Measurements from ENCODE around the gene HEG1.

HEG1 gene

DNA sequence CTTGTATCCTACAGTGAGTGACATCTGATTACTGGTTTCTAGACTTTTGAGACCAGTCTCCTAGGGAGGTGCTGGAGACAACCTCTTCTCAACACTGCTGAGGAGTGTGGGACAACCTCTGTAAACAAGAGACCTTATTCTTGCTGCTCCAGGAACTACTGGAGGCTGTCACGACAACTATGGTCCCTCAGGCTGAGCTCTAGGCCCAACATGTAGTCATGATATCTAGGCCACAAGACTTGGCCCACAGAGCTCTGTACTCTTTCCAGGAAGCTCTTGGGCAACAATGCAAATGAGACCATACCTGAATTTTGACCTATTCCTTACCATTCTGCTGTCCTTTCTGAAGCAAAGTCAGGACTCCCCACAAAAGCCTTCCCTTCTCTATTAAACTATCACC lies 24.3 kb upstream of the HEG1 start:
- no peak overlapping the region for H3K4me3 ChIP-seq (ENCODE audit: low read depth, low read length)
- H3K9ac ChIP-seq = no peak overlapping the region
- no peaks in the 10 kb centered on the region for H3K27me3 ChIP-seq (ENCODE audit: control insufficient read depth, insufficient read depth, low read length)
- H3K27ac ChIP-seq = no peak overlapping the region
- TF ChIP-seq, protein P1, sequence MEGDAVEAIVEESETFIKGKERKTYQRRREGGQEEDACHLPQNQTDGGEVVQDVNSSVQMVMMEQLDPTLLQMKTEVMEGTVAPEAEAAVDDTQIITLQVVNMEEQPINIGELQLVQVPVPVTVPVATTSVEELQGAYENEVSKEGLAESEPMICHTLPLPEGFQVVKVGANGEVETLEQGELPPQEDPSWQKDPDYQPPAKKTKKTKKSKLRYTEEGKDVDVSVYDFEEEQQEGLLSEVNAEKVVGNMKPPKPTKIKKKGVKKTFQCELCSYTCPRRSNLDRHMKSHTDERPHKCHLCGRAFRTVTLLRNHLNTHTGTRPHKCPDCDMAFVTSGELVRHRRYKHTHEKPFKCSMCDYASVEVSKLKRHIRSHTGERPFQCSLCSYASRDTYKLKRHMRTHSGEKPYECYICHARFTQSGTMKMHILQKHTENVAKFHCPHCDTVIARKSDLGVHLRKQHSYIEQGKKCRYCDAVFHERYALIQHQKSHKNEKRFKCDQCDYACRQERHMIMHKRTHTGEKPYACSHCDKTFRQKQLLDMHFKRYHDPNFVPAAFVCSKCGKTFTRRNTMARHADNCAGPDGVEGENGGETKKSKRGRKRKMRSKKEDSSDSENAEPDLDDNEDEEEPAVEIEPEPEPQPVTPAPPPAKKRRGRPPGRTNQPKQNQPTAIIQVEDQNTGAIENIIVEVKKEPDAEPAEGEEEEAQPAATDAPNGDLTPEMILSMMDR (IDR thresholded peaks at IDR 0.05) = no peak
- no peak overlapping the region for H3K4me2 ChIP-seq (ENCODE audit: low read length)
- no peak overlapping the region for H2AFZ ChIP-seq
- no peaks in the 10 kb centered on the region for H3K79me2 ChIP-seq
- no peaks in the 10 kb centered on the region for H3K36me3 ChIP-seq (ENCODE audit: control insufficient read depth, insufficient read depth, low read length)
- no peaks in the 10 kb centered on the region for H3K9me3 ChIP-seq (ENCODE audit: control insufficient read depth, low read length)
- H3K4me1 ChIP-seq = peaks cover 5% of the 10 kb centered on the region

DNA sequence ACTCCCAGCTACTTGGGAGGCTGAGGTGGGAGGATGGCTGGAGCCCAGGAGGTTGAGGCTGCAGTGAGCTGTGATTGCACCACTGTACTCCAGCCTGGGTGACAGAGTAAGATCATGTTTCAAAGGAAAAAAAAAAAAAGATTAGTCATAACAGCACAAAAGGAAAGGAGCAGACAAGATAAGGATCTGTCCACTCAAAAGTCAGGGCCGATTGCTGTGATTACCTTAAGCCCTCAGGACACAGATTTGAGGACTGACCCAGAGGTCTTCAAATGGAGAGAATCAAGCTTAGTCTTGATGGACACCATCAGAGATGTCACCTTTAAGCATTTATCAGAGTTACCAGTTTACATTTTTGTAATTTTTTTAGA lies 23.9 kb upstream of the HEG1 start:
- Histone ChIP-seq H3K4me2 (ENCODE audit: low read length) (no peak overlapping the region), H3K36me3 (ENCODE audit: control insufficient read depth, insufficient read depth, low read length) (no peaks in the 10 kb centered on the region), H3K27me3 (ENCODE audit: control insufficient read depth, insufficient read depth, low read length) (no peaks in the 10 kb centered on the region), H3K4me3 (ENCODE audit: low read depth, low read length) (no peak overlapping the region), H3K79me2 (no peaks in the 10 kb centered on the region), H3K9me3 (ENCODE audit: control insufficient read depth, low read length) (no peaks in the 10 kb centered on the region), H3K27ac (no peak overlapping the region), H3K9ac (no peak overlapping the region), H3K4me1 (peaks cover 5% of the 10 kb centered on the region), H2AFZ (no peak overlapping the region)
- TF ChIP-seq, protein P1 (IDR thresholded peaks at IDR 0.05) = no peak

DNA sequence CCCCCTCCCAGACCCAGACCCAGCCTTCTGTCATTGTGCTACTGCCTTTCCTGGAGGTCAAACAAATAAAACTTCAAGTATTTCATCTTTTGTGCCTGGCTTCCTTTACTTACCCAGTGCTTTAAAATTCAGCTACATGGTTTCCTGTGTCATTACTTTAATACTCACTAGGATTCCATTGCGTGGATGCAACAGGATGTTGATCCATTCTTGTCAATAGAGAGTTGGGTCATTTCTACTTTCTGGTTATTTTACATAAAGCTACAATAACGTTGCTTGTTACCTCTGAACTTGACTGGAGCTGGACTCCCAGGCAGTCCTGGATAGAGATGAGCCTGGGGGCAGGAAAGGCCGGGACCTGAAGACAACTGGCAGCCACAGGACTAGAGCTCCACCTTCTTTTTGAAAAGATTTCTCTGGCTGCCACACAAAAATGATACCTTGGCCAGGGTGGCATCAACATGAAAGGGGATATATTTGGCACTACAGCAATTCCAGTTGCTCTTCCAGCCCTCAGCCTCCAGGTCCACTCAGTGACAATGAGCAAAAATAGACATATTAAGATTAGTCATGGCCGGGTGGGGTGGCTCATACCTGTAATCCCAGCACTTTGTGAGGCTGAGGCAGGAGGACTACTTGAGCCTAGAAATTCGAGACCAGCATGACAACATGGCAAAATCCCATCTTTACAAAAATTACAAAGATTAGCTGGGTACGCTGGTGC lies 23.3 kb upstream of the HEG1 start:
- no peaks in the 10 kb centered on the region for H3K36me3 ChIP-seq (ENCODE audit: control insufficient read depth, insufficient read depth, low read length)
- no peak overlapping the region for H3K4me3 ChIP-seq (ENCODE audit: low read depth, low read length)
- H3K27ac ChIP-seq = no peak overlapping the region
- TF ChIP-seq, protein P1 (IDR thresholded peaks at IDR 0.05) = no peak
- H3K27me3 ChIP-seq (ENCODE audit: control insufficient read depth, insufficient read depth, low read length) = no peaks in the 10 kb centered on the region
- no peaks in the 10 kb centered on the region for H3K9me3 ChIP-seq (ENCODE audit: control insufficient read depth, low read length)
- H2AFZ ChIP-seq = no peak overlapping the region
- peaks cover 5% of the 10 kb centered on the region for H3K4me1 ChIP-seq
- H3K79me2 ChIP-seq = no peaks in the 10 kb centered on the region
- H3K9ac ChIP-seq = no peak overlapping the region
- no peak overlapping the region for H3K4me2 ChIP-seq (ENCODE audit: low read length)

DNA sequence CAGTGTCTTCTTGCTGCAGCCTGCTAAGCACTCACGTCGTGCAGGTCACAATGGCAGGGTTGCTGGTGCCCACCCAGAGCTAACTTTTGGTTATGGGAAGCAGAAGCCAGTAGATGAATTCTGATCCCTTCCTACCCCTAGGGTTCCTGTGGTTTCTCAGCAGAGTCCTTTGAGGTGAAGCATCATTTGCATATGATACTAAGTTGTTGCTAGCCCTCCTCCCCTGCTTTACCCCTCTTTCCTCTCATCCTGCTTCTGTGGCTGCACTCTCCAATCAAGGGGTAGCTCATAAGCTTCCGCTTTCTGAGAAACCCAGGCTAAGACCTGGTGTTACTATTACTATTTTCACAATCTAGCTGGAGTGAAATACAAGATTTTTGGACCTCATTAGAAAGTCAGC lies 22.1 kb upstream of the HEG1 start:
- Histone ChIP-seq H3K4me1 (peaks cover 5% of the 10 kb centered on the region), H3K27me3 (ENCODE audit: control insufficient read depth, insufficient read depth, low read length) (no peaks in the 10 kb centered on the region), H2AFZ (no peak overlapping the region), H3K9me3 (ENCODE audit: control insufficient read depth, low read length) (no peaks in the 10 kb centered on the region), H3K36me3 (ENCODE audit: control insufficient read depth, insufficient read depth, low read length) (no peaks in the 10 kb centered on the region), H3K27ac (no peak overlapping the region), H3K9ac (no peak overlapping the region), H3K79me2 (no peaks in the 10 kb centered on the region), H3K4me3 (ENCODE audit: low read depth, low read length) (no peak overlapping the region), H3K4me2 (ENCODE audit: low read length) (no peak overlapping the region)
- TF ChIP-seq, protein P1 (IDR thresholded peaks at IDR 0.05) = no peak

DNA sequence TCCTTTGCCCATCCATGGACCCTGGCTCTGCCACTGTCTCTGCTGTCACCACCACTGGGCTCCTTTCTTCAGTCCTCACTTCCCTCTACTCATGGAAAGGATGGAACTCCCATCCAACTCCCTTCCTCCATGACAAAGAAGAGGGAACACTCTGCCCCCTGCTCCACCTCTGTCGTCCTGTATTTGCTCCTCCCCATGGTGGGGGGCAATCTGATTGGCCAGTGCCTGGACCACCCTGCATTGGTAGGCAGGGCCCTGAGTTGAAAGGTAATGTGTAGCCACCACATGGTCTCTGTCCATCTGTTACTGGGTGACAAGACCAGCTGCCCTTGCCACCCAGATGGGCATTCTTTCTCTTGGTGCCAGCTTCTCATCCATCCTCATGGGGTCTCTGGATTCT lies 20.7 kb upstream of the HEG1 start:
- Histone ChIP-seq H3K4me1 (peaks cover 5% of the 10 kb centered on the region), H3K36me3 (ENCODE audit: control insufficient read depth, insufficient read depth, low read length) (no peaks in the 10 kb centered on the region), H3K27ac (no peak overlapping the region), H3K27me3 (ENCODE audit: control insufficient read depth, insufficient read depth, low read length) (no peaks in the 10 kb centered on the region), H3K9ac (no peak overlapping the region), H3K9me3 (ENCODE audit: control insufficient read depth, low read length) (no peaks in the 10 kb centered on the region), H2AFZ (no peak overlapping the region), H3K4me3 (ENCODE audit: low read depth, low read length) (no peak overlapping the region), H3K79me2 (no peaks in the 10 kb centered on the region), H3K4me2 (ENCODE audit: low read length) (no peak overlapping the region)
- TF ChIP-seq, protein P1 (IDR thresholded peaks at IDR 0.05) = no peak

All from parathyroid adenoma (tissue), 2 donors.